Mesothelial cell of epicardium (in vitro differentiated cells): ENCODE measurements around the gene CSAD. TPM values are rescaled to one million over a fixed set of nuclear protein-coding genes. Genes with fewer than 3 reads are reported as not detected.
"Not testable (repeated sequence)": the region's sequence is repeated elsewhere in the genome, so short reads cannot be mapped to it uniquely, and the experiment has no call there.

Experiments
- DNase-seq, 2 experiments: peaks; one replicate each; pipeline ENCODE4 v3.0.0; 2021; ENCODE audit warnings: low spot score in 2 of 2; ENCODE audit not compliant: unreplicated experiment in 2 of 2
- H3K27ac Mint-ChIP-seq: 2 replicates; pipeline ENCODE4 v1.8.0; 2021; ENCODE audit warnings: mixed read lengths
- H3K27me3 Mint-ChIP-seq: 2 replicates; pipeline ENCODE4 v1.8.0; 2021; ENCODE audit warnings: low read depth, mixed read lengths
- H3K36me3 Mint-ChIP-seq: 2 replicates; pipeline ENCODE4 v1.8.0; 2021; ENCODE audit warnings: mixed read lengths
- H3K4me1 Mint-ChIP-seq: 2 replicates; pipeline ENCODE4 v1.8.0; 2021; ENCODE audit warnings: mixed read lengths
- H3K4me3 Mint-ChIP-seq: 2 replicates; pipeline ENCODE4 v1.8.0; 2021; ENCODE audit warnings: mild to moderate bottlenecking, moderate library complexity, mixed read lengths
- H3K9me3 Mint-ChIP-seq: 2 replicates; pipeline ENCODE4 v1.8.0; 2021; ENCODE audit warnings: mixed read lengths
- CTCF ChIP-seq: fragments of 200-600 bp; sonication (generic); IDR thresholded peaks from one replicate; pipeline ENCODE4 v1.5.0; 2021; ENCODE audit warnings: antibody characterized with exemption; ENCODE audit not compliant: unreplicated experiment
- total RNA-seq: library from RNA; stranded (reverse); gene quantifications from 3 replicates; pipeline ENCODE4 v1.2.1, GENCODE V29; 2021

Gene CSAD
- total RNA-seq, 1 donor from 2014 or later = 129 TPM

- peak in 1 of 2 experiments; percentile 22 for DNase-seq
- Mint-ChIP-seq H3K27me3 (no peaks in the 10 kb centered on the region), H3K27ac (no peak overlapping the region), H3K36me3 (no peaks in the 10 kb centered on the region), H3K4me1 (peaks cover 2% of the 10 kb centered on the region), H3K4me3 (no peak overlapping the region), H3K9me3 (no peaks in the 10 kb centered on the region)
- TF ChIP-seq CTCF = no peak
Measured at GRCh38 chr12:53115112-53115890, 65.4 kb downstream of the CSAD start.

GRCh38 chr12:53113951-53114350 lies 66.8 kb downstream of the CSAD start:
- no peaks in the 10 kb centered on the region for H3K9me3 Mint-ChIP-seq

GRCh38 chr12:53113136-53113705 lies 67.5 kb downstream of the CSAD start:
- Mint-ChIP-seq H3K36me3 (no peaks in the 10 kb centered on the region), H3K9me3 (no peaks in the 10 kb centered on the region), H3K4me1 (peaks cover 2% of the 10 kb centered on the region), H3K27ac (peak overlapping the region; percentile 35), H3K4me3 (no peak overlapping the region), H3K27me3 (no peaks in the 10 kb centered on the region)
- TF ChIP-seq CTCF = no peak
- DNase-seq = peak in 1 of 2 experiments; percentile 29

More at GRCh38 chr12:53113951-53114350, 66.8 kb downstream of the CSAD start:
- Mint-ChIP-seq H3K4me1 (peaks cover 2% of the 10 kb centered on the region), H3K4me3 (no peak overlapping the region), H3K36me3 (no peaks in the 10 kb centered on the region), H3K27me3 (no peaks in the 10 kb centered on the region), H3K27ac (peak overlapping the region; percentile 12)
- no peak for DNase-seq
- no peak for TF ChIP-seq CTCF

- H3K4me1 Mint-ChIP-seq, H3K36me3 Mint-ChIP-seq, H3K27me3 Mint-ChIP-seq: not testable (repeated sequence)
Measured at GRCh38 chr12:53112431-53112830, 68.3 kb downstream of the CSAD start.

More at GRCh38 chr12:53112431-53112830, 68.3 kb downstream of the CSAD start:
- not testable (repeated sequence) for H3K27ac Mint-ChIP-seq, H3K9me3 Mint-ChIP-seq, H3K4me3 Mint-ChIP-seq, DNase-seq

Other genes with a start within 250 kb of the CSAD start
- 714 to 762 TPM (median 725 TPM) in 3 replicates for gene KRT18, start 231.8 kb downstream of the CSAD start, total RNA-seq
- gene EIF4B, start 174.5 kb downstream of the CSAD start, total RNA-seq = 544 to 576 TPM (median 554 TPM) in 3 replicates
- 78.8 to 91.7 TPM (median 86.4 TPM) in 3 replicates for gene TNS2, start 130.9 kb downstream of the CSAD start, total RNA-seq
- gene SPRYD3, start 101.5 kb downstream of the CSAD start, total RNA-seq = 20.2 to 20.9 TPM (median 20.6 TPM) in 3 replicates
- gene IGFBP6, start 83.3 kb downstream of the CSAD start, total RNA-seq = 70.3 to 77.2 TPM (median 75.6 TPM) in 3 replicates
- 0.13 to 0.40 TPM (median 0.20 TPM) in 3 replicates for gene SOAT2, start 77.4 kb downstream of the CSAD start, total RNA-seq
- 96.5 to 105 TPM (median 97.5 TPM) in 3 replicates for gene ZNF740, start 203 bp downstream of the CSAD start, total RNA-seq
- 3.2 to 4.9 TPM (median 4.6 TPM) in 3 replicates for gene ITGB7, start 26.3 kb upstream of the CSAD start, total RNA-seq
- 66.6 to 72.2 TPM (median 71.6 TPM) in 3 replicates for gene RARG, start 51.3 kb upstream of the CSAD start, total RNA-seq
- gene ESPL1, start 87.4 kb upstream of the CSAD start, total RNA-seq = 15.7 to 20.8 TPM (median 15.9 TPM) in 3 replicates
- gene PFDN5, start 114.6 kb upstream of the CSAD start, total RNA-seq = 328 to 339 TPM (median 338 TPM) in 3 replicates
- gene MYG1, start 118.8 kb upstream of the CSAD start, total RNA-seq = 50.1 to 55.9 TPM (median 53.8 TPM) in 3 replicates
- 77.2 to 85.4 TPM (median 84.8 TPM) in 3 replicates for gene AAAS, start 140.7 kb upstream of the CSAD start, total RNA-seq
- gene SP7, start 155.4 kb upstream of the CSAD start, total RNA-seq = 0.27 to 0.62 TPM (median 0.47 TPM) in 3 replicates
- gene SP1, start 199.3 kb upstream of the CSAD start, total RNA-seq = 112 to 120 TPM (median 116 TPM) in 3 replicates
- gene AMHR2, start 242.9 kb upstream of the CSAD start, total RNA-seq = 11.1 to 13.8 TPM (median 12.3 TPM) in 3 replicates